ENCODE measurements around the gene ZCWPW1.

GRCh38 chr7:100418930-100419659 is 9.4 kb downstream of the ZCWPW1 start:
- no peak for TF ChIP-seq CTCF (IDR thresholded peaks at IDR 0.05; ENCODE audit: low read depth, low read length)
- TF ChIP-seq EZH2phosphoT487 (IDR thresholded peaks at IDR 0.05; ENCODE audit: low read depth): no peak
